Activated CD8-positive, alpha-beta memory T cell treated with anti-CD3 and anti-CD28 coated beads for 36 hours (primary cell): Measurements from ENCODE around the gene FASTKD2. TPM values are rescaled to one million over a fixed set of nuclear protein-coding genes. Genes with fewer than 3 reads are reported as not detected.

Source experiments
- CTCF ChIA-PET: fragments of 350-600 bp; sonication (Branson Sonifier 250); formaldehyde crosslinking; loops from one replicate; lab custom pipeline; 2021; ENCODE audit warnings: antibody characterized with exemption; lab: Charles Lee
- POLR2A ChIA-PET: fragments of 350-600 bp; sonication (Branson Sonifier 250); formaldehyde crosslinking; loops from one replicate; lab custom pipeline; 2021; ENCODE audit warnings: antibody characterized with exemption; lab: Charles Lee
- total RNA-seq, 2 experiments: library from RNA; stranded (reverse); gene quantifications; one replicate each; pipeline ENCODE4 v1.2.3, GENCODE V29; 2021

FASTKD2 gene
- 10 to 100 TPM; 41.5 to 42.1 TPM for total RNA-seq

- POLR2A ChIA-PET, result interaction anchor here (0.7 to 1.5 kb wide), 4 partner anchors 28 to 766 kb away, joined by 3 to 5 read pairs (median 4); partner anchors contain the start of gene CREB1
- CTCF ChIA-PET, result interaction anchor here (0.8 to 1.6 kb wide), 3 partner anchors 17 to 711 kb away, joined by 3 read pairs; no protein-coding TSS in a partner anchor
These were observed at the start of gene FASTKD2, which contains the start of gene MDH1B for GRCh38 chr2:206765242-206766056. Gene FASTKD2 (plus strand): TSS chr2:206765606. CDS start chr2:206766694, 1,088 bp downstream. Gene MDH1B (minus strand): TSS chr2:206765328. CDS start chr2:206765271, 57 bp downstream.

DNA sequence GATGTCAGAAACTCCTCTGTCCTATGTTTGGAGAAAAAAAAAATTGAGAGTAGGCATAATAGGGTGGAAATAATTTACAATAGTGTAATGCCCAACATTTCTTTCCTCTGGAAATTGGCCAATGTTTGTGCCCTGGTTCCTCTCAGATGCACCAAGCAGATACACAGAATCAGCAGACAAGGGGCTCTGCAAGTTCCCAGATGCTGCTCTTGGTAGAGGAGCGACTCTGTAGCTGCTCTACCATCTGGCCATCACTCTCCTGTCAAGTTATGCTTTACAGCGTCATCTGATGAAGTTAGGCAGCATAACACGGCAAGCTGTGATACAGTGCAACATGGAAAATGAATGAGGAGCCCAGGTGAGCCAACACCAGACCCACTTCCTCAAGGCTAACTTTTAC is 48.8 kb upstream of the FASTKD2 start:
- ChIA-PET POLR2A (no interaction called here), CTCF (no interaction called here)

- ChIA-PET POLR2A (no interaction called here), CTCF (no interaction called here)
These were observed 47.1 kb upstream of the FASTKD2 start, which contains the start of gene DYTN for GRCh38 chr2:206718296-206718695. Gene DYTN (minus strand): TSS chr2:206718396. CDS start chr2:206718279, 117 bp downstream.

DNA sequence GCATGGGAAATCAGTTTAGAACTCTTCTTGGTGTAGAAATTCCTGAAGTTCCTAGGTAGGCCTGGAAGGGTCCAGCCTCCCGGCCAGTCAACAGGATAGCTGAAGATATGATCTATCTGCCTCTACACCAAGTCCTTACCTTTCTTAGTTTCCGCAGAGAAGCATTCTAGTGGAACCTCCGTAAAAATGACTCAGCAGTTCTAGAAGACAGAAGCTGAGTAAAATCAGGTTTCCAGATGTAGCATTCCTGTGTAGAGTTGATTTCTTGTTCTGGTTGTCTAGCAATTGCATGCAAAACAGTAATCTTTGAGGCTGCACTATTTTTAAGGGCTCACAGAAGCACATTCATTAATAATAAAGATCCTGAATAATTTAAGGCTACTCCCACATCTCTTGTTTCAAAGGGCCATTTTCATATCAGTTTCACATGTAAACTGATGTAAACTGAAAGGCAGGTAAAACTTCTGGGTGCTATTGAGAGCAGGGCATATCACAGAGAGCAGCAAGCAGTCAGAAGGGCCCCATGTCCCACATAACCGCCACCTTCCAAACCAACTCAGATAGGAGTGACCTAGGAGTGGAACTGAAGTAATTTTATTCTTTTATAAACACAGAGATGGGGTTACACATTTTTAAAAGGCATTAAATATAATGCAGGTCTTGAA is 44.0 kb upstream of the FASTKD2 start:
- ChIA-PET POLR2A (no interaction called here), CTCF (no interaction called here)

GRCh38 chr2:206723288-206723687 is 42.1 kb upstream of the FASTKD2 start:
- ChIA-PET CTCF (no interaction called here), POLR2A (no interaction called here)

- ChIA-PET POLR2A (no interaction called here), CTCF (no interaction called here)
These were observed 38.1 kb upstream of the FASTKD2 start for GRCh38 chr2:206727287-206727686.

GRCh38 chr2:206728277-206729199 is 36.9 kb upstream of the FASTKD2 start:
- ChIA-PET POLR2A (no interaction called here), CTCF (no interaction called here)

DNA sequence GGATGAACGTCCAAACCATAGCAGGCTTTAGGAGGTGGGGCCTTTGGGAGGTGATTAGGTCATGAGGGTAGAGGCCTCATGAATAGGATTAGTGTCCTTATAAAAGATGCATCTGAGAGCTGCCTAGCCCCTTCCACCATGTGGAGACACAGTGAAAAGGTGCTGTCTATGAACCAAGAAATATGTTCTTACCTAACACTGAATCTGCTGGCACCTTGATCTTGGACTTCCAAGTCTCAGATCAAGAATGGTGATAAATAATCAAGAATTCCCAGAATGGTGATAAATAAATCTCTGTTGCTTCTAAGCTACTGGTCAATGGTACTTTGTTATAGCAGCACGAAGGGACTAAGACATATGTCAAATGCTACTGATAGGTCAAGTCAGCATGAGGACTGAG is 32.1 kb upstream of the FASTKD2 start:
- ChIA-PET POLR2A (no interaction called here), CTCF (no interaction called here)

DNA sequence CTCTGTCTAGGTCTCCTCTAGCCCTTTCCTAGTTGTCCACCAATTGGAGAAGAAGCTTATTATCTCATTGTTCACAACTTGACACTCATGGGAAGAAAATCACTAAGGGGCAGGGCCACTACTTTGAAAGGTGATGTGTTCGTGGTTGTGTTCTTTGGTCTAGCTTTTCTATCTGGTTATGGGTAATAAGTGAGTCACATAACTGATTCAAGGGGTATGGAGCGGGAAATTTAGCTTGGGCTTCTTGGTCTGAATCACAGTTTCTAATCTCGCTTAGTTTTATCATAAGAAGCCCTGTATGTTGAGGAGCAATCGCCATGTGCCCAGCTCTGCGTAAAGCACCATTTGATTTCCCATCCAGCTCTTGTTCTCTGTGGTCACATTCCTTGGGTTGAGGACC is 28.5 kb upstream of the FASTKD2 start:
- ChIA-PET POLR2A (interaction anchor here (0.8 to 1.4 kb wide), 2 partner anchors 28 to 29 kb away, joined by 4 to 5 read pairs; partner anchors contain the start of genes FASTKD2 and MDH1B), CTCF (interaction anchor here (1.0 kb wide), 1 partner anchor 28 kb away, joined by 3 read pairs; the partner anchor contains the start of genes FASTKD2 and MDH1B)

GRCh38 chr2:206739271-206739670 is 26.1 kb upstream of the FASTKD2 start:
- POLR2A ChIA-PET, result no interaction called here
- CTCF ChIA-PET, result no interaction called here

DNA sequence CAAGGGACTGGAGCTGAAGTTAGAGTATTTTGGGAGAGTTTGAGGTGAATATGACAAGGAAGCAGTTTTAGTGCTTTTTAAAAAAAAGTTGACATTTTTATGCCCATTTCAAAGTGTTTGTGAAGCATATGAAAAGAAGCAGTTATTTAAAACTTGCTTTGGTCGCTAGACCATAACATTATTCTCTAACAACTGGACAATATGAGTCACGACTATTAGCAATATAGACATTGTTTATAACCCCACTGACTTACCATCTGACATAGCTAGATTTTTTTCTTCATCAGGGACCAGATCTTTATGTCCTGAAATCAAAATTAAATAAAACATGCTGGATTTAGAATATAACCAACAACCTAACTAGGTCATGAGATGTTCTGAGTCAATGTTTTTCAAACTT is 24.6 kb upstream of the FASTKD2 start:
- POLR2A ChIA-PET, result no interaction called here

GRCh38 chr2:206756816-206757215 is 8.6 kb upstream of the FASTKD2 start:
- POLR2A ChIA-PET, result no interaction called here
- CTCF ChIA-PET, result no interaction called here

More for the DNA sequence above, 24.6 kb upstream of the FASTKD2 start:
- CTCF ChIA-PET, result no interaction called here

- CTCF ChIA-PET, result interaction anchor here (0.8 to 1.6 kb wide), 3 partner anchors 17 to 712 kb away, joined by 3 read pairs; no protein-coding TSS in a partner anchor
- POLR2A ChIA-PET, result interaction anchor here (1.1 to 1.5 kb wide), 3 partner anchors 27 to 766 kb away, joined by 3 to 5 read pairs (median 4); partner anchors contain the start of gene CREB1
These were observed 649 bp upstream of the FASTKD2 start for GRCh38 chr2:206764673-206765241.

DNA sequence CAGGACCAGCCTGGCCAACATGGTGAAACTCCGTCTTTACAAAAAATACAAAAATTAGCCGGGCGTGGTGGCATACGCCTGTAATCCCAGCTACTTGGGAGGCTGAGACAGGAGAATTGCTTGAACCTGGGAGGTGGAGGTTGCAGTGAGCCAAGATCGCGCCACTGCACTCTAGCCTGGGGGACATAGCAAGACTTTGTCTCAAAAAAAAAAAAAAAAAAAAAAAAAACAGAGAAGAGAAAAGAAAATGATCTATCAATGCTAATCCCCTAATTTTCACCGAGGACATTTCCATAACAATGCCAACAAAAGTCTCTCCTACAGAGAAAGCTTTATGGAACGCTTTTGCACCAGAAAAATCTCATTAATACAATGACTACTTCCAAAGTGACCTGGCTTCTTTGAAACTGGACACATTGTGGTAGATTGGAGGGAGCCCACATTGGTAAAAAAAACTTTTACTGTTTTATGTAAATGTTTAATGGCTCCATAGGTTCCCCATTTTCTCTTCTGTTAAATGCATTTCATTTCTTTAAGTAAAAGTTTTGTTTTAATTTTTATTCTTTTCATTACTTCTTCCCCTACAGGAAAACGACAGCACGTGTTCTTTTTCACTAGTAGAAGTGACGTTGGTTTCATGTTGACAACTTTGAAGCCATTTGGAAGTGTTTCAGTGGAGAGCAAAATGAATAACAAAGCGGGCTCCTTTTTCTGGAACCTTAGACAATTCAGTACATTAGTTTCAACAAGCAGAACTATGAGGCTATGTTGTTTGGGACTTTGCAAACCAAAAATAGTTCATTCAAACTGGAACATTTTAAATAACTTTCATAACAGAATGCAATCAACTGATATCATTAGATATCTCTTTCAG is 888 bp downstream of the FASTKD2 start:
- POLR2A ChIA-PET, result interaction anchor here (0.7 to 1.5 kb wide), 2 partner anchors 28 to 30 kb away, joined by 4 to 5 read pairs; no protein-coding TSS in a partner anchor
- CTCF ChIA-PET, result interaction anchor here (0.7 kb wide), 2 partner anchors 445 to 744 kb away, joined by 3 read pairs; no protein-coding TSS in a partner anchor

- ChIA-PET CTCF (no interaction called here), POLR2A (no interaction called here)
These were observed 9.5 kb downstream of the FASTKD2 start for GRCh38 chr2:206774871-206775270.

DNA sequence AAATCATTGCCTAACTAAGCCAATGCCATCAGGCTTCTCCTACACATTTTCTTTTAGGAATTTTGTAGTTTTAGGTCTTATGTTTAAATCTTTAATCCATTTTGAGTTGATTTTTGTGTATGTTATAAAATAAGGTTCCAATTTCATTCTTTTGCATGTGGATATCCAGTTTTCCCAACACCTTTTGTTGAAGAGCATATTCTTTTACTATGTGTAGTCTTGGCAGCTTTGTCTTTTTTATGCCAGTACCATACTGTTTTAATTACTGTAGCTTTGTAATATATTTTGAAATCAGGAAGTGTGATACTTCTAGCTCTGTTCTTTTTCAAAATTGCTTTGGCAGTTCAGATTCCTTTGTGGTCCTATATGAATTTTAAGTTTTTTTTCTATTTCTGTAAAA is 11.0 kb downstream of the FASTKD2 start:
- POLR2A ChIA-PET, result no interaction called here
- CTCF ChIA-PET, result no interaction called here

- ChIA-PET POLR2A (interaction anchor here (0.7 kb wide), 1 partner anchor 782 kb away, joined by 6 read pairs; no protein-coding TSS in a partner anchor), CTCF (interaction anchor here (0.6 to 0.7 kb wide), 4 partner anchors 82 to 669 kb away, joined by 3 to 5 read pairs (median 3); no protein-coding TSS in a partner anchor)
These were observed 15.3 kb downstream of the FASTKD2 start for GRCh38 chr2:206780671-206781070.
